CD4-positive, alpha-beta T cell (primary cell): ENCODE results near the gene RAET1L. TPM values are rescaled to one million over a fixed set of nuclear protein-coding genes. Genes with fewer than 3 reads are reported as not detected.

Experiments used
- ATAC-seq: fragments of 200-7000 bp; cut with Tn5 transposase; one replicate; pipeline ENCODE4 v1.10.0; 2022; ENCODE audit warnings: mild to moderate bottlenecking; ENCODE audit not compliant: poor library complexity
- CTCF ChIA-PET: fragments of 350-600 bp; sonication (Branson Sonifier 250); formaldehyde crosslinking; loops from one replicate; lab custom pipeline; 2021; ENCODE audit warnings: antibody characterized with exemption, inconsistent platforms; lab: Charles Lee
- POLR2A ChIA-PET: fragments of 350-600 bp; sonication (Branson Sonifier 250); formaldehyde crosslinking; loops from one replicate; lab custom pipeline; 2021; ENCODE audit warnings: antibody characterized with exemption, inconsistent platforms; lab: Charles Lee
- DNase-seq, 14 experiments: peaks; one replicate each; pipeline ENCODE4 v3.0.0-alpha.2; 2013 to 2020; ENCODE audit warnings: mixed read lengths in 2 of 14
- H3K27ac ChIP-seq, 2 donors: one replicate each; pipeline versions ENCODE4 v1.5.1 to v1.7.0; 2013; ENCODE audit warnings: low read length in 2 of 2, low read depth in 1 of 2, mild to moderate bottlenecking in 1 of 2
- H3K27me3 ChIP-seq, 2 experiments: 1 replicate in 1 of 2; 2 replicates in 1 of 2; pipeline versions ENCODE4 v1.6.1 to v1.7.0; 2013; ENCODE audit warnings: low read length in 2 of 2, control low read depth in 1 of 2, mild to moderate bottlenecking in 1 of 2, moderate library complexity in 1 of 2; ENCODE audit not compliant: insufficient read depth in 2 of 2, control insufficient read depth in 1 of 2
- H3K36me3 ChIP-seq: one replicate; pipeline ENCODE4 v1.6.1; 2013; ENCODE audit warnings: low read length, control low read depth; ENCODE audit not compliant: insufficient read depth
- H3K4me1 ChIP-seq: one replicate; pipeline ENCODE4 v1.6.1; 2013; ENCODE audit warnings: low read length, control low read depth; ENCODE audit not compliant: insufficient read depth
- H3K4me3 ChIP-seq: one replicate; pipeline ENCODE4 v1.5.1; 2013; ENCODE audit warnings: mild to moderate bottlenecking, low read length, moderate library complexity
- H3K9me3 ChIP-seq, 2 experiments: 1 replicate in 1 of 2; 2 replicates in 1 of 2; pipeline versions ENCODE4 v1.6.1 to v1.7.0; 2013; ENCODE audit warnings: low read length in 2 of 2, mild to moderate bottlenecking in 2 of 2, control low read depth in 1 of 2, moderate library complexity in 1 of 2; ENCODE audit not compliant: control insufficient read depth in 1 of 2, insufficient read depth in 1 of 2
- H3K27ac Mint-ChIP-seq: one replicate; pipeline ENCODE4 v1.8.0; 2020; ENCODE audit warnings: mixed read lengths
- H3K27me3 Mint-ChIP-seq: one replicate; pipeline ENCODE4 v1.8.0; 2021; ENCODE audit warnings: mixed read lengths
- H3K36me3 Mint-ChIP-seq: one replicate; pipeline ENCODE4 v1.8.0; 2021; ENCODE audit warnings: low read depth, mixed read lengths
- H3K4me1 Mint-ChIP-seq: one replicate; pipeline ENCODE4 v1.8.0; 2021; ENCODE audit warnings: low read depth, mixed read lengths
- H3K4me3 Mint-ChIP-seq: one replicate; pipeline ENCODE4 v1.8.0; 2020; ENCODE audit warnings: mild to moderate bottlenecking, mixed read lengths
- H3K9me3 Mint-ChIP-seq: one replicate; pipeline ENCODE4 v1.8.0; 2020; ENCODE audit warnings: mixed read lengths
- CTCF ChIP-seq: fragments of 200-600 bp; IDR thresholded peaks from one replicate; pipeline ENCODE4 v1.8.0; 2022; ENCODE audit warnings: antibody characterized with exemption, mild to moderate bottlenecking
- intact Hi-C, 2 experiments: fragments of 100-400 bp; cut with DNase I in 1 of 2; cut with micrococcal nuclease in 1 of 2; formaldehyde crosslinking; loops; one replicate each; pipeline versions ENCODE4 v1.15.1 to v1.9.0; 2023 to 2025; cut with DNase I, micrococcal nuclease
- total RNA-seq, 174 experiments: library from RNA in 2 of 174; stranded (reverse) in 2 of 174; gene quantifications; one replicate each; pipeline ENCODE4 v1.2.3 and lab custom pipeline; 2021 to 2026

Gene RAET1L
- total RNA-seq, 2 experiments from 2014 or later: not detected

- H3K36me3 Mint-ChIP-seq: no peaks in the 10 kb centered on the region
- ChIA-PET CTCF (interaction anchor here (0.7 to 1.6 kb wide), 2 partner anchors 8 to 33 kb away, joined by 5 to 6 read pairs; no protein-coding TSS in a partner anchor), POLR2A (no interaction called here)
- H3K4me3 Mint-ChIP-seq: no peak overlapping the region
- Histone ChIP-seq H3K27ac (no peak overlapping the region), H3K4me1 (peaks cover 3% of the 10 kb centered on the region), H3K36me3 (no peaks in the 10 kb centered on the region), H3K27me3 (peaks cover 56 to 62% of the 10 kb centered on the region in 2 experiments), H3K9me3 (peaks cover 8 to 12% of the 10 kb centered on the region in 2 experiments), H3K4me3 (no peak overlapping the region)
- intact Hi-C loops: no loop called here
- TF ChIP-seq CTCF: no peak
- ATAC-seq: no peak
- H3K27ac Mint-ChIP-seq: no peak overlapping the region
- no peak for DNase-seq
- H3K27me3 Mint-ChIP-seq: peaks cover 90% of the 10 kb centered on the region
- peaks cover 5% of the 10 kb centered on the region for H3K4me1 Mint-ChIP-seq
- no peaks in the 10 kb centered on the region for H3K9me3 Mint-ChIP-seq
Observed at GRCh38 chr6:149983145-149983544, 42.2 kb downstream of the RAET1L start.

GRCh38 chr6:149979293-149979692, 46.0 kb downstream of the RAET1L start:
- CTCF ChIA-PET: no interaction called here
- no peak for TF ChIP-seq CTCF
- H3K9me3 ChIP-seq: no peaks in the 10 kb centered on the region
- H3K36me3 Mint-ChIP-seq: no peaks in the 10 kb centered on the region
- ATAC-seq: no peak
- POLR2A ChIA-PET: no interaction called here
- H3K27ac Mint-ChIP-seq: no peak overlapping the region
- H3K4me3 Mint-ChIP-seq: no peak overlapping the region
- H3K27me3 ChIP-seq: peaks cover 26 to 42% of the 10 kb centered on the region in 2 experiments
- intact Hi-C loops: no loop called here
- peaks cover 3% of the 10 kb centered on the region for H3K4me1 ChIP-seq
- DNase-seq: no peak
- no peaks in the 10 kb centered on the region for H3K36me3 ChIP-seq
- H3K27ac ChIP-seq: no peak overlapping the region
- H3K4me3 ChIP-seq: no peak overlapping the region
- no peaks in the 10 kb centered on the region for H3K9me3 Mint-ChIP-seq
- H3K4me1 Mint-ChIP-seq: peaks cover 5% of the 10 kb centered on the region
- peaks cover 90% of the 10 kb centered on the region for H3K27me3 Mint-ChIP-seq

DNA sequence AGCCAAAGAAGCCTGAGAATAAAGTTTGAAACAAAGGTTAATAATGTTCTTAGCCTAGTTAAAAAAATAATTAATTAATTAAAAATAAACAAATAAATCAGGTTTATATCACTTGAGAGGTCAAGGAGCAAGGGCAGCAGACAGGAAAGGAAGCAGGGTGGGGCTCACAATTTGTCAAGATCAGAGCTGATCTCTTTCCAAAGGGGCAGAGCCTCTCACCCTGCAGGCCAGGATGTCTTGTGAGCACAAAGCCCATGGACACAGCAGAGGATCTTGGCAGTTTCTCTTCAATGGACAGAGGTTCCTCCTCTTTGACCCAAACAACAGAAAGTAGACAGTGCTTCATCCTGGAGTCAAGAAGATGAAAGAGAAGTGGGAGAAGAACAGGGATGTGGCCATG, 46.7 kb downstream of the RAET1L start:
- peaks cover 5% of the 10 kb centered on the region for H3K4me1 Mint-ChIP-seq
- H3K9me3 Mint-ChIP-seq: no peaks in the 10 kb centered on the region
- CTCF ChIA-PET: interaction anchor here (0.9 kb wide), 1 partner anchor 38 kb away, joined by 3 read pairs; no protein-coding TSS in a partner anchor
- Histone ChIP-seq H3K4me1 (peaks cover 3% of the 10 kb centered on the region), H3K27me3 (peaks cover 33 to 48% of the 10 kb centered on the region in 2 experiments), H3K36me3 (no peaks in the 10 kb centered on the region), H3K27ac (no peak overlapping the region), H3K9me3 (no peaks in the 10 kb centered on the region), H3K4me3 (no peak overlapping the region)
- DNase-seq (no peak), ATAC-seq (no peak)
- intact Hi-C loops: no loop called here
- H3K27me3 Mint-ChIP-seq: peaks cover 96% of the 10 kb centered on the region
- no peak overlapping the region for H3K27ac Mint-ChIP-seq
- no peak overlapping the region for H3K4me3 Mint-ChIP-seq
- POLR2A ChIA-PET: no interaction called here
- no peak for TF ChIP-seq CTCF
- no peaks in the 10 kb centered on the region for H3K36me3 Mint-ChIP-seq
